Activated T-helper 1 cell treated with anti-CD3 and anti-CD28 coated beads, Interleukin-12 subunit alpha, Interleukin-12 subunit beta, Interleukin-2, Interleukin-4 antibody, amounts not matched to agents 30 ng/mL and 10 ng/mL and 1 ng/mL, durations not matched to agents 14 hours and 24 hours and 36 hours (primary cell): ENCODE data around the gene NPS. TPM values are rescaled to one million over a fixed set of nuclear protein-coding genes. Genes with fewer than 3 reads are reported as not detected.

Experiments
- DNase-seq: peaks from one replicate; pipeline ENCODE4 v3.0.0; 2021; ENCODE audit warnings: low spot score
- H3K27ac Mint-ChIP-seq: one replicate; pipeline ENCODE4 v1.8.0; 2021; ENCODE audit warnings: mild to moderate bottlenecking, mixed read lengths
- H3K27me3 Mint-ChIP-seq: one replicate; pipeline ENCODE4 v1.8.0; 2022; ENCODE audit warnings: mild to moderate bottlenecking, moderate library complexity, mixed read lengths; ENCODE audit not compliant: insufficient read depth
- H3K36me3 Mint-ChIP-seq: one replicate; pipeline ENCODE4 v1.8.0; 2021; ENCODE audit warnings: low read depth, mixed read lengths
- H3K4me1 Mint-ChIP-seq: one replicate; pipeline ENCODE4 v1.8.0; 2021; ENCODE audit warnings: low read depth, mixed read lengths
- H3K4me3 Mint-ChIP-seq: one replicate; pipeline ENCODE4 v1.8.0; 2021; ENCODE audit warnings: mild to moderate bottlenecking, moderate library complexity, mixed read lengths
- H3K9me3 Mint-ChIP-seq: one replicate; pipeline ENCODE4 v1.8.0; 2021; ENCODE audit warnings: mixed read lengths
- intact Hi-C: fragments of 100-400 bp; cut with micrococcal nuclease; formaldehyde crosslinking; loops from one replicate; pipeline ENCODE4 v1.15.1; 2024
- total RNA-seq: library from RNA; stranded (reverse); gene quantifications from 2 replicates; pipeline ENCODE4 v1.2.3, GENCODE V29; 2022

NPS gene
- total RNA-seq, 1 donor from 2014 or later, result not detected

DNA sequence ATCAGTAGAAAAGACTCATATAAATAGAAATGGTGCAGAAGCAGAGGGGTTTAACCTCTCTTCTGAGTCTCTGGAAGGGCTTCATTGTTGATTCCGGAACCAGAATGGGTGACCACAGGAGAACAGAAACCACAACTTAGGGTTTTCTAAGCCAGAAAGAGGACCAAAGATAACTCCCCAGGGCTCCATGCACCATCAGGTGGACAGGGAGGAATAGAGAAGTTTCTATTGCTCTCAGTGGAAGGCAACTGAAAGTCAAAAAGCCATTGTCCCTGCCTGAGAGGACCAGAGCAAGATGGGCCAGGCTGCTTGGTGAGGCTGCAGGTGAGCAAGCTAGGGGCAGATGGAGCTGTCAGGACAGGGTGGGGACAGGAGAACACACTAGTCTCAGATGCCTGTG, 14.6 kb upstream of the NPS start:
- H3K27ac Mint-ChIP-seq, result no peak overlapping the region
- H3K4me3 Mint-ChIP-seq, result no peak overlapping the region
- DNase-seq, result no peak
- no peaks in the 10 kb centered on the region for H3K9me3 Mint-ChIP-seq
- no peaks in the 10 kb centered on the region for H3K36me3 Mint-ChIP-seq
- intact Hi-C loops, result no loop called here
- no peaks in the 10 kb centered on the region for H3K27me3 Mint-ChIP-seq
- no peaks in the 10 kb centered on the region for H3K4me1 Mint-ChIP-seq

DNA sequence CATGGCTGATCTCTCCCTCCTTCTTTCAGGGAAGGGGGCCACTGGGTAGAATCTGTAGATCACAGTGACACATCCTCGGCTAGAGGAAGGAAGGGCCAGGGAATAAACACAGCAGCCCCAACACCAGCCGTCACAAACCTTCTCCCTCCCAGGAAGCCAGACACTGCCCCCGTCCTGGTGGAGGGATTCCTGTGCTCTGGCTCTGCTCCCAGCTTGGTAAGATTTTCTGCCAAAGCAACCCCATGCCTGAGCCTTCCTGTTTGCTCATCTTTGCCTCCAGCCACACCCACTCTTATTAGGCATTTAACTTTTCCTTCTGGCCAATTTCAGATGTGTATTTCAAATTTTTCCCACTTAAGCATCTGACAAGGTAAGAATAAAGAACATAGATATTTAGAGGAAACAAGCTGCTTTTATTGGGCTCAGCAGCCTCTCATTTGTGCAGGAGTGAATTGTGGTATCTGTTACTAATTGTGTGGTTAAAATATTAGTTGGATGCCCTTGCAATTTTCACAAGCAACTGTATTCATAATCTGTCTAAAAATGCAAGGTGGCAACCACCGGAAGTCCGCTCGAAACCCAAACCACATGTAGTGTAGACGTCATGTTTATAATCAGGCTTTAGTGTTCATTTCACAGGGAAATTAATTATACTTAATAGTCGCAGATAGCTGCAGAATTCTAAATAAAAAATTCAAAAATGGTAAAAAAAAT, 13.2 kb upstream of the NPS start:
- DNase-seq, result no peak
- Mint-ChIP-seq H3K27me3 (no peaks in the 10 kb centered on the region), H3K9me3 (no peaks in the 10 kb centered on the region), H3K36me3 (no peaks in the 10 kb centered on the region), H3K4me1 (no peaks in the 10 kb centered on the region), H3K27ac (no peak overlapping the region), H3K4me3 (no peak overlapping the region)
- intact Hi-C loops, result no loop called here

- Mint-ChIP-seq H3K27ac (no peak overlapping the region), H3K4me3 (no peak overlapping the region), H3K36me3 (no peaks in the 10 kb centered on the region), H3K9me3 (no peaks in the 10 kb centered on the region), H3K27me3 (no peaks in the 10 kb centered on the region), H3K4me1 (no peaks in the 10 kb centered on the region)
- no peak for DNase-seq
- intact Hi-C loops, result no loop called here
Measured at GRCh38 chr10:127536972-127537760, 11.9 kb upstream of the NPS start.

- Mint-ChIP-seq H3K9me3 (no peaks in the 10 kb centered on the region), H3K27ac (no peak overlapping the region), H3K27me3 (no peaks in the 10 kb centered on the region), H3K4me3 (no peak overlapping the region), H3K4me1 (no peaks in the 10 kb centered on the region), H3K36me3 (no peaks in the 10 kb centered on the region)
- no peak for DNase-seq
- intact Hi-C loops, result no loop called here
Measured at GRCh38 chr10:127537924-127538323, 11.2 kb upstream of the NPS start.

DNA sequence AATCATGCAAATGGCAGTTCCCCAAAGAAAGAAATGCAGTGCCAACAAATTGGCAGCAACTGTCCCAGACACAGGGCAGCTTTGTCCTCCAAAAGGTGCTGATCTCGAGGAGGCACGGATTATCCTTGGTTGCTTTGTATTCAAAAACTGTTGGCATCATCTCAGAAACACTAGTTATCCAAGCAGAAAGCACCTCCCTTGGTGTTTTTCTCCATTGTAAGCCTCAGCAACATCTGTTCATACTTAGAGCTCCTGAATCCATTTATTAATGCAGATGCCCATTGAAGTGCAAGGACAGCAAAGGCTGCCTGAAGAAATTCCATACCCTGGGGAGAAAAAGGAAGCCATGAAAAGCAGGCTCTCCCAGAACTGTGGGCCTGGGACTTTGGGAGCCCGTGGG, 1.1 kb upstream of the NPS start:
- Mint-ChIP-seq H3K9me3 (peaks cover 4% of the 10 kb centered on the region), H3K27ac (no peak overlapping the region), H3K4me1 (no peaks in the 10 kb centered on the region), H3K27me3 (no peaks in the 10 kb centered on the region), H3K36me3 (no peaks in the 10 kb centered on the region), H3K4me3 (no peak overlapping the region)
- DNase-seq, result no peak
- intact Hi-C loops, result no loop called here

DNA sequence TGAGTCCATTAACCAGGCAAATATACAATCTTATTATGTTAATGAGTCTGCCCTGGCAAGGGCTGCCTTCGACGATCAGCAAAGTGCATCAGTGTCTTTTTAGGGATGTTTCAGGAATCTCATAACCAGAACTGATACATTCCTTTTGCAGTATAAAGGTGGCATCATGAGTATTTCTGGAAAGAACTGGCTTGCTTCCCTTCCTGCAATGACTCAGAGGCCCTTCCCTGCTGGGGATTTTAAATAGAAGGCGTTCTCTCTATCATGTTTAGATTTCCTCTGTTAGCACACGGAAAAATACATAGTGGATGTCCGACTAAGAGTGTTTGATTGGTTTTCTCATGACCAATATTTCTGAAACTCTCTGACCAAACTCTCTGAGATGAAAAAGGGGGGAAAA, 1.8 kb downstream of the NPS start:
- Mint-ChIP-seq H3K27me3 (no peaks in the 10 kb centered on the region), H3K4me1 (no peaks in the 10 kb centered on the region), H3K9me3 (no peaks in the 10 kb centered on the region), H3K4me3 (no peak overlapping the region), H3K36me3 (no peaks in the 10 kb centered on the region), H3K27ac (no peak overlapping the region)
- intact Hi-C loops, result no loop called here
- no peak for DNase-seq

GRCh38 chr10:127552446-127552845, 3.3 kb downstream of the NPS start:
- intact Hi-C loops, result no loop called here
- H3K4me3 Mint-ChIP-seq, result no peak overlapping the region
- no peaks in the 10 kb centered on the region for H3K9me3 Mint-ChIP-seq

DNA sequence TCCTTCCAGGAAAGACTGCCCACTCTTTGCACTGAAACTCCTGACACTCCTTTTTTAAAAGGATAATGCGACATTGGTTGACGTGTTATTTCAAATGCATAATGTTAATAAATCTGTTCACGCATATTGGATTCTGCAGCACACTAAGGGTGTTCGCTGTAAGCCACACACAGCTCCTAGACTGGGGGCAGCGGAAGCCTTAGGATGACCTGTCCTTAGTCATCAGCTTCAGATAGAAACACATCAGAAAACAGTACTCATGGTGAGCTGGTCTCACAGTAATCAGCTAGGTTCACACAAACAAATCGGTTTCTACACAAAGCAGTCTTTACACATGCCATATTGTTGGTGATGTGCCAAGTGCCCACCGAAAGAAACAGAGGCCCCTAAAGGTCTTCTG, 4.3 kb downstream of the NPS start:
- no peaks in the 10 kb centered on the region for H3K9me3 Mint-ChIP-seq
- no peak overlapping the region for H3K4me3 Mint-ChIP-seq
- intact Hi-C loops, result no loop called here
- no peak overlapping the region for H3K27ac Mint-ChIP-seq
- DNase-seq, result no peak
- no peaks in the 10 kb centered on the region for H3K4me1 Mint-ChIP-seq
- H3K36me3 Mint-ChIP-seq, result no peaks in the 10 kb centered on the region
- H3K27me3 Mint-ChIP-seq, result no peaks in the 10 kb centered on the region

More at GRCh38 chr10:127552446-127552845, 3.3 kb downstream of the NPS start:
- no peaks in the 10 kb centered on the region for H3K36me3 Mint-ChIP-seq
- H3K27ac Mint-ChIP-seq, result no peak overlapping the region
- no peaks in the 10 kb centered on the region for H3K27me3 Mint-ChIP-seq
- no peaks in the 10 kb centered on the region for H3K4me1 Mint-ChIP-seq
- no peak for DNase-seq

DNA sequence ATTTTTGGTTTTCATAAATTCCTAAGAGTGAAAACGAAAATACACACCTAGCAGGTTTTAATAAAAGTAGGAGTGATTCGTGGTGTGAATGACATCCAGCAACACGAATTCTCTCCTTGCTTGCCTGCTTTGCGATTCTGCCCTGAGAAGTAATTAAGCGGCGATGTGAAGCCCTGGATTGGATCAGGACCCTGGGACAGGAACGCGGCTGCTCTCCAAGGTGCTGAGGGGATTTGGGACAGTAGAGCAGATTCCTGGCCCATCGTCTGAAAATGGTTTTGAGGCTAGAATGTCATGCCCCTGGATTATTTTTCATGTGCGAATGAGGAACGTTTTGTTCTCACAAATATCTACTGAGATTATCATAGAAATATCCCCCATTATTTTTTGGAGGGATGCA, 7.8 kb downstream of the NPS start:
- no peaks in the 10 kb centered on the region for H3K27me3 Mint-ChIP-seq
- H3K27ac Mint-ChIP-seq, result no peak overlapping the region
- H3K4me3 Mint-ChIP-seq, result no peak overlapping the region
- no peak for DNase-seq
- H3K4me1 Mint-ChIP-seq, result no peaks in the 10 kb centered on the region
- no peaks in the 10 kb centered on the region for H3K36me3 Mint-ChIP-seq
- peaks cover 3% of the 10 kb centered on the region for H3K9me3 Mint-ChIP-seq
- intact Hi-C loops, result no loop called here

DNA sequence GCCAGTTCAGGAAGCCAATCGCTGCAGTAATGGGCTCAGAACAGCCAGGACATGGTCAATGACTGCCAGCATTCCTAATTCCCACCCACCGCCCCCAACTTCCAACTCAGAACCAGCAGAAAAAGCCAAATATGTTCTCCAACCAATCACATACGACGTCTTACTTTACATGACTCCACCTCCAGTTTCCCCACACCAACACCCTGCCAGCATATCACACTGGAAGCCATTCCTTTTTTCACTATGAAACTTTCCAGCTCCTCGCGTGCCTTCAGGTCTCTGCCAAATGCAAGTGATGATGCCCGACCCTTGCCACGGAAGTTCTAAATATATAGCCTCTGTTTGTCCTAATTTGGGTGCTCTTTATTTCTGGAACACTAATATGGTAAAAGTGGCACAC, 12.5 kb downstream of the NPS start:
- no peaks in the 10 kb centered on the region for H3K4me1 Mint-ChIP-seq
- H3K36me3 Mint-ChIP-seq, result no peaks in the 10 kb centered on the region
- no peak for DNase-seq
- intact Hi-C loops, result no loop called here
- H3K9me3 Mint-ChIP-seq, result peaks cover 3% of the 10 kb centered on the region
- no peak overlapping the region for H3K27ac Mint-ChIP-seq
- H3K4me3 Mint-ChIP-seq, result no peak overlapping the region
- H3K27me3 Mint-ChIP-seq, result no peaks in the 10 kb centered on the region

DNA sequence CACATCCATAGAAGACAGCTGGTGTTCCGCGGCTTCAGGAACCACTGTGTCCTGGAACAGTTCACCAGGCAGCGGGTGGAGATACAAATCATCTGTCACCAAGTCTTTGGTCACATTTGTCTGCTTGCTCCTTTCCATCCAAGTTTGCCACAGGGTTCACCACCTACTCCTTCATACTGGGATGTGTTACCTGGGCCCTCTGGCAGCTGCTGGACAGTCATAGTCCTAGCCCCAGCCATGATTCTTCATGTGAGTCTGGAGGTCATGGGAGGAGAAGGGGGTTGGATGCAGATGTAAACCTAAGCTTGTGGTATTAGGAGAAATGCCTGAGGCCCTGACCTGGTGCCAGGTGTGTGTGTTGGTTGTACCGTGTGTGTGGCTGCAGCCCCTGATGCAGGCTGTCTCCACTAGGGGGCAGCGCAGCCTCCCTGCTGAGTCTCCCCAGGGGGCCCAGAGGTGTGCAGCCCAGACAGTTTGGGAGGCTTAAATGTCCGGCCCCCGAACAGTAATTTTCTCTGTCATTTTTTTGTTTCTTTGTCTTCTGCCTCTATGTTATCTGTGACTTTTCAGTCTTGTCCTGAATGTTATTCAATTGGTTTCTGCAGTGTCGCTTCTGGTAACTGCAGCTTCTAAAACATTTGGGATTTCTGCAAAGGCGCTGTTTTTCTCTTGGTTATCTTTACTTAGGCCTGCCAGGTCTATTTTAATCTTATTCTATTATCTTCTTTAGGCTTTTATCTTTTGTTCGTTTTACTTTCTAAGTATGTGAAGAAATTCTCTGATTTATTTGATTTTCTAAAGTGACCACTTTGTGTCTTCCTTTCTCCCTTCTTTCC, 14.8 kb downstream of the NPS start:
- DNase-seq, result no peak
- no peak overlapping the region for H3K27ac Mint-ChIP-seq
- no peaks in the 10 kb centered on the region for H3K36me3 Mint-ChIP-seq
- H3K9me3 Mint-ChIP-seq, result peaks cover 3% of the 10 kb centered on the region
- intact Hi-C loops, result loop anchor here (2.0 kb wide), 1 partner anchor 291 kb away; no protein-coding TSS in a partner anchor
- no peaks in the 10 kb centered on the region for H3K27me3 Mint-ChIP-seq
- H3K4me1 Mint-ChIP-seq, result no peaks in the 10 kb centered on the region
- no peak overlapping the region for H3K4me3 Mint-ChIP-seq

DNA sequence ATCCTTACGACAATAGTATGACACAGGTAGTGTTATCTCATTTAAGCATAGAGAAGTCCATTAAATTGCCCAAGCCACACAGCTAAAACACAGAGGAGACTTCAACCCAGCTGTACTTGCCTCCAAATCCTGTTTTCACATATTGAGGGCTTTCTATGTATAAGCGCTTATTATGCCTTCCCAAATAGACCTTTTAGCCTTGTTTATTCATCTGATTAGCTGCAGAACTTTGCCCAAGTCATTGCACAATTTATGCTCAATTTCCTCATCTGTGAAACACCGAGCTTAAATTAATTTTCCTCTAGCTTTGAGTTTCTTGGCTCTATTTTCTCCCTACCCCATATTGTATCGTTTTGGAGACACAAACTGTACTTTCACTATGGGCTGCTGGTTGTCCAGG, 15.5 kb downstream of the NPS start:
- no peaks in the 10 kb centered on the region for H3K27me3 Mint-ChIP-seq
- intact Hi-C loops, result loop anchor here (2.0 kb wide), 1 partner anchor 290 kb away; no protein-coding TSS in a partner anchor
- no peak overlapping the region for H3K27ac Mint-ChIP-seq
- peaks cover under 1% of the 10 kb centered on the region for H3K9me3 Mint-ChIP-seq
- no peaks in the 10 kb centered on the region for H3K4me1 Mint-ChIP-seq
- no peak overlapping the region for H3K4me3 Mint-ChIP-seq
- no peak for DNase-seq
- no peaks in the 10 kb centered on the region for H3K36me3 Mint-ChIP-seq

- no peak overlapping the region for H3K27ac Mint-ChIP-seq
- DNase-seq, result no peak
- H3K4me3 Mint-ChIP-seq, result no peak overlapping the region
- H3K36me3 Mint-ChIP-seq, result no peaks in the 10 kb centered on the region
- no peaks in the 10 kb centered on the region for H3K27me3 Mint-ChIP-seq
- no peaks in the 10 kb centered on the region for H3K4me1 Mint-ChIP-seq
- H3K9me3 Mint-ChIP-seq, result no peaks in the 10 kb centered on the region
- intact Hi-C loops, result loop anchor here (2.0 kb wide), 1 partner anchor 289 kb away; no protein-coding TSS in a partner anchor
Measured at GRCh38 chr10:127565583-127565982, 16.5 kb downstream of the NPS start.
